22Rv1 (cell line): ENCODE data around the gene SIX5.

Experiments used
- CTCF ChIP-seq: fragments of 450-650 bp; IDR thresholded peaks from 2 replicates; pipeline ENCODE4 v1.5.1; 2017; ENCODE audit warnings: mild to moderate bottlenecking
- ZFX ChIP-seq: fragments of 450-650 bp; IDR thresholded peaks from 2 replicates; pipeline ENCODE4 v1.6.1; 2017; ENCODE audit warnings: antibody characterized with exemption, borderline replicate concordance

GRCh38 chr19:45780146-45780447 lies 11.0 kb upstream of the SIX5 start:
- no peak for TF ChIP-seq CTCF
- TF ChIP-seq ZFX = no peak
